Activated CD4-positive, alpha-beta T cell treated with anti-CD3 and anti-CD28 coated beads for 24 hours (primary cell): ENCODE measurements around the gene MARCHF10.
A peak's percentile ranks its signal among the peaks of the same experiment; 100 is the strongest.

Source experiments
- DNase-seq, 2 donors: peaks; one replicate each; pipeline ENCODE4 v3.0.0-alpha.2; 2020; ENCODE audit warnings: low read depth in 2 of 2

The MARCHF10 gene

GRCh38 chr17:62658136-62658920 lies 149.8 kb downstream of the MARCHF10 start:
- DNase-seq = no peak

GRCh38 chr17:62657690-62658089 lies 150.4 kb downstream of the MARCHF10 start:
- DNase-seq = no peak

GRCh38 chr17:62657145-62657665 lies 150.9 kb downstream of the MARCHF10 start:
- DNase-seq = no peak

GRCh38 chr17:62656446-62656845 lies 151.7 kb downstream of the MARCHF10 start:
- no peak for DNase-seq

- DNase-seq = no peak
Measured at GRCh38 chr17:62655656-62656055, 152.5 kb downstream of the MARCHF10 start.

- DNase-seq = no peak
Measured at GRCh38 chr17:62653826-62654761, 154.0 kb downstream of the MARCHF10 start.

GRCh38 chr17:62653002-62653825 lies 154.9 kb downstream of the MARCHF10 start:
- peak; percentile 87 to 92 for DNase-seq

GRCh38 chr17:62652251-62653001 lies 155.7 kb downstream of the MARCHF10 start:
- DNase-seq = peak in 1 of 2 donors; percentile 6
